Pulmonary artery endothelial cell (primary cell): ENCODE data around the gene ACBD6. TPM values are rescaled to one million over a fixed set of nuclear protein-coding genes. Genes with fewer than 3 reads are reported as not detected.
"Not testable (repeated sequence)": the region's sequence is repeated elsewhere in the genome, so short reads cannot be mapped to it uniquely, and the experiment has no call there.

ENCODE experiments used
- DNase-seq: peaks from one replicate; pipeline ENCODE4 v3.0.0-alpha.2; 2011; ENCODE audit warnings: low read depth, low spot score
- total RNA-seq: library from RNA; depleted of rRNA; stranded (reverse); fragments of >200 nt; gene quantifications from 2 replicates; pipeline ENCODE4 v1.2.3, GENCODE V29; 2014

ACBD6 gene
- total RNA-seq, 1 donor from 2014 or later: 78.5 TPM

DNA sequence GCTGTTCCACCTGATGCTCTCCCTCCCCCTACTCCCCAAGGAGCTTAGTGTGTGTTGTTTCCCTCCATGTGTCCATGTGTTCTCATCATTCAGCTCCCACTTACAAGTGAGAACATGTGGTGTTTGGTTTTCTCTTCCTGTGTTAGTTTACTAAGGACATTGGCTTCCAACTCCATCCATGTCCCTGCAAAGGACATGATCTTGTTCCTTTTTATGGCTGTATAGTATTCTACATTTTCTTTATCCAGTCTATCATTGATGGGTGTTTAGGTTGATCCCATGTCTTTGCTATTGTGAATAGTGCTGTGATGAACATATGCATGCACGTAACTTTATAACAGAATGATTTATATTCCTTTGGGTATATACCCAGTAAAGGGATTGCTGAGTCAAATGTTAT is 81.2 kb downstream of the ACBD6 start:
- DNase-seq: not testable (repeated sequence)

DNA sequence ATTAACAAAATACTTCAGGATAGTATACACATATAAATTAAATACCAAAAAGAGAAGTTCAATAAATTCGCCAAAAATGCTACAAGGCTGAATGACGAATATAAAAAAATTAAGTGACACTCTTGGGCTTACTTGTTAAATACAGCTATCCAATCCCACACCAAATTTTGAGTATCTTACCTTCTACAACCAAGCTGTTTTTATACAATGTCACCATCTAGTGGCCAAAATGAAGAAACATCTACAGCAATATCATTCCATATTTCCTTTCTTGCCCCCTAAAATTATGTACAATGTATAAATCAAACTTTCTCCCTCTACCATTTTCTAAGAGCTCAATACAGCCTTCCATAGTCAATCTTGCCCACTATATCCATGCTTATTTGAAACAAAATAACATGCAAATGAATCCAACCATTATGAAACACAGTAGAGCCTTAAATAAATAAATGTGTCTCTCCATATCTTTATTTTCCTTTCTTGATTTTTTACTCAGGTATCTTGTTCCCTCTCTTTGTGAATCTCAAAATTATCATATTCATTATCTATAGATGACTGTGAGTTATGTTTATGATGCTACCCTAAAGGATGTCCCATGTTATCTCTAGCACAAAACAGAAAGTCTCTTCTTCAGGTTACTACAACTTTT is 86.3 kb downstream of the ACBD6 start:
- peak; percentile 1 for DNase-seq

GRCh38 chr1:180415236-180415848 is 87.0 kb downstream of the ACBD6 start:
- no peak for DNase-seq

- no peak for DNase-seq
Observed at GRCh38 chr1:180412583-180412982, 89.8 kb downstream of the ACBD6 start.

DNA sequence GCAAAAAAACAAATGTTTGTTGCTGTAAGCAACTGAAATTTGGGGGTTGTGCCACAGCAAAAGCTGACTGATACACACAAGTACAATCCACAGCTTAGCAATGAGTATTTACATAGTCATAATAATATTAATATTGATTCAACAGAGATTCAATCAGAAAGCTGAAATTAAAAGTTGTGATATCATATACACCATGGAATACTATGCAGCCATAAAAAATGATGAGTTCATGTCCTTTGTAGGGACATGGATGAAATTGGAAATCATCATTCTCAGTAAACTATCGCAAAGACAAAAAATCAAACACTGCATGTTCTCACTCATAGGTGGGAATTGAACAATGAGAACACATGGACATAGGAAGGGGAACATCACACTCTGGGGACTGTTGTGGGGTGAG is 94.2 kb downstream of the ACBD6 start:
- not testable (repeated sequence) for DNase-seq

DNA sequence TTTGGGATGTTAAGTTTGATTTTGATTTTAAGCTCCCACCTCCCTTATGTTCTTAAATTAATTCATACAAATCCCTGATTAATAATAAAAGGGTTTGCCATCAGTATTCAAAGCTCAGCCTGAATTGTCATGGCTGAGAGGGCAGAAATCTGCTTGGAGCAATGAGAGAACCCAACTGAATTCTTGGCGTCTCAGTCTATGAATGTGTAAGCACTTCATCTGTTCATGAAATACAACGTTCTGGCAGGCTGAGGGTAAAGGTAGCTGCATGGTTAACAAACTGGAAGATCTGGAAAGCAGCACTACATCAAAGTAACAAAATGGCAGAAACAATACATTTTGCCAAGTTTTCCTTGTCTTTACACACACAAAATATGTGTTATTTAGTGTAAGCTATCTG is 95.3 kb downstream of the ACBD6 start:
- no peak for DNase-seq

GRCh38 chr1:180402551-180402950 is 99.8 kb downstream of the ACBD6 start:
- DNase-seq: no peak

- no peak for DNase-seq
Observed at GRCh38 chr1:180402001-180402400, 100.4 kb downstream of the ACBD6 start.

DNA sequence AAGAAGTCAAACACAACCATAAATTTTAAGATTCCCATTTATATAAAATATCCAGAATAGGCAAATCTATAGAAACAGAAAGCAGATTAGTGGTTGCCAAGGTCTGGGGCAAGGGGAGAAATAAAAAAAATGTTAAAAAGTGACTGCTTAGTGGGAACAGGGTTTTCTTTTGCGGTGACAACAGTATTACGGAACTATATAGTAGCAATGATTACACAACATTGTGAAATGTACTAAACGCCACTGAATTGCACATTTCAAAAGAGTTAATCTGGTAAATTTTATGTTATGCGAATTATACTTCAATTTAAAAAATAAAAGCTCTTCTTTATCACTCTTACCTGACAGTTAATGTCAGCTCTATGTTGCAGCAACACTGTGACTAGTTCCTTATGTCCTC is 105.2 kb downstream of the ACBD6 start:
- DNase-seq: no peak

DNA sequence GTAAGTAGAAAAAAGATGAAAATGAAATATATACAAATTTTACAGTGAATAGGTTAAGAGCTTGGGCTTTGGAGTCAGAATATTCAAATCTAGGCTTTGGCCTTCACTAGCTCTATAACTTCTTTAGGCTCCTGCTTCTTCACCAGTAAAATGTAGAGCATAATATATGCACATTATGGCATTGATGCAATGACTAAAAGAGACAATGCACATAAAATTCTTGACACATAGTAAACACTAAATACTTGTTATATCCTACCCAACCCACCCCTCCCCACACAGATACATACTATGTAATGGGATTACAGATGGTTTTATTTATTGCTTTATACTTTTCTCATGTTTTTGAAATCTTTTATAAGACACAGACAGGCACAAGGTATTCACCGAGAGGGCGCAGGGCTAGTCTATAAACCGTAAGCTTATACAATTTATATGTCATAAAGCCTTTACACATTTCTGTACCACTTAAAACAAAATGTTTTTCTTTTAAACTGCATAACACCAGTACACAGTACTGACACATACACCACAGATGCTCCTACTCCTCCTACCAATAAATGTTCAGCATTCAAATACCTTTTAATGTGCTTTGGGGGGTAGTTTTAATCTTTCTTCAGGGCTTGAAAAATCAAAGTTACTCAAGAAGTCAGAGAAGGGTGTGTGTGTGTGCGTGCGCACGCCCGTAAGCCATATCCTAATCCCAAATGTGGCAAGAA is 109.8 kb downstream of the ACBD6 start:
- DNase-seq: no peak

DNA sequence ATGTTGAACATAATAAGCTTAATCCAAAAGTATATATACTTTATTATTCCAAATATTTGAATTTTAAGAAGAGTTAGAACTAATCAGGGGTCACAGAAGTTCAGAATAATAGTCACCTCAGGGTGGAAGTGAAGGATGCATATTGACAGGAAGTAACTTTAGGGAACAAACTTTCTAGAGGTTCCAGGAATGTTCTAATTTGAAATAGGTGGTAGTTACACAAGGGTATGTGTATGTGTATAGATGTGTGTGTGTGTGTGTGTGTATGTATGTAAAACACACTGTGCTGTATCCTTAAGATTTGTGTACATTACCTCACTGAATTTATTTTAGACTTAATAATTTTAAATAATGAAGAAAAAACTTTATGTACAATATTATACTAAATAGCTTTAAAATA is 110.4 kb downstream of the ACBD6 start:
- no peak for DNase-seq

- DNase-seq: no peak
Observed at GRCh38 chr1:180387413-180387812, 115.0 kb downstream of the ACBD6 start.

- DNase-seq: no peak
Observed at GRCh38 chr1:180386745-180387367, 115.5 kb downstream of the ACBD6 start.

DNA sequence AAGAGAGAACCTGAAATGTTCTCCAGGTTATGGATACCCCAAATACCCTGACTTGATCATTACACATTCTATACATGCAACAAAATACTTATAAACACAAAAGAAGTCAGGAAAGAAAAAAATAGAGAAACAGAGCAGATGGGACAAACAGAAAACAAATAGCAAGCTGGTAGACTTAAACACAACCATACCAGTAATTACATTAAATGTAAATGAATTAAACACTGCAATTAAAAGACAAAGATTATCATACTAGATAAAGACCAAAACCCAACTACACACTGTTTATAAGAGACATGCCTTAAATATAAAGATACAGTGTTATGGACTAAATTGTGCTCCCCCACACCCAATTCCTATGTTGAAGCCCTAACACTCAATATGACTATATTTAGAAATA is 117.2 kb downstream of the ACBD6 start:
- DNase-seq: no peak

DNA sequence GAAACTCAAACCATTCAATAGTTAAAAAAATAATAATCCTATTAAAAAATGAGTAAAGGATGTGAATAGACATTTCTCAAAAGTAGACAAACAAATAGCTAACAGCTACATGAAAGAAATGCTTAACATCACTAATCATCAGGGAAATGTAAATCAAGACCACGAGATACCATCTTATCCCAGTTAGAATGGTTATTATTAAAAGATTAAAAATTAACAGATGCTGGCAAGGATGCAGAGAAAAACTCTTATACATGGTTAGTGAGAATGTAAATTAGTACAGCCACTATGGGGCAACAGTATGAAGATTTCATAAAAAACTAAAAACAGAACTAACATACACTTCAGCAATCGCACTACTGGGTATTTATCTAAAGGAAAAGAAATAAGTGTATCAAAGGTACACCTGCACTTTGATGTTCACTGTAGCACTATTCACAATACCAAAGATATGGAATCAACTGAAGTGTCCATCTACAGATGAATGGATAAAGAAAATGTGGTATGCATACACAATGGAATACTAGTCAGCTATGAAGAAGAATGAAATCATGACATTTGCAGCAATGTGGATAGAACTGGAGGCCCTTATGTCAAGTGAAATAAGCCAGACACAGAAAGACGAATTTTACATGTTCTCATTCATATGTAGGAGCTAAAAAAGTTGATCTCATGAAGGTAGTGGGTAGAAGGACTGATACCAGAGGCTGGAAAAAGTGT is 117.9 kb downstream of the ACBD6 start:
- no peak for DNase-seq

- DNase-seq: peak; percentile 44
Observed at GRCh38 chr1:180382326-180383115, 119.9 kb downstream of the ACBD6 start.

DNA sequence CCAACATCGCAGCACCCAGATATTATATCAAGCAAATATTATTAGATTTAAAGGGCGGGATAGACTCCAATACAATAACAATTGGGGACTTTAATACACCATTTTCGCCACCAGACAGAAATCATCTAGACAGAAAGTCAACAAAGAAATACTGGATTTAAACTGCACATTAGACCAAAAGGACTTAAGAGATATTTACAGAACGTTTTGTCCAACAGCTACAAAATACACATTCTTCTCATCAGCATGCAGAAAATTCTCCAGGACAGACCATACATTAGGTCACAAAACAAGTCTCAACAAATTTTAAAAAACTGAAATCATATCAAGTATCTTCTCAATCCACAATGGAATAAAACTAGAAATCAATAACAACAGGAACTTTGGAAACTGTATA is 121.2 kb downstream of the ACBD6 start:
- no peak for DNase-seq

DNA sequence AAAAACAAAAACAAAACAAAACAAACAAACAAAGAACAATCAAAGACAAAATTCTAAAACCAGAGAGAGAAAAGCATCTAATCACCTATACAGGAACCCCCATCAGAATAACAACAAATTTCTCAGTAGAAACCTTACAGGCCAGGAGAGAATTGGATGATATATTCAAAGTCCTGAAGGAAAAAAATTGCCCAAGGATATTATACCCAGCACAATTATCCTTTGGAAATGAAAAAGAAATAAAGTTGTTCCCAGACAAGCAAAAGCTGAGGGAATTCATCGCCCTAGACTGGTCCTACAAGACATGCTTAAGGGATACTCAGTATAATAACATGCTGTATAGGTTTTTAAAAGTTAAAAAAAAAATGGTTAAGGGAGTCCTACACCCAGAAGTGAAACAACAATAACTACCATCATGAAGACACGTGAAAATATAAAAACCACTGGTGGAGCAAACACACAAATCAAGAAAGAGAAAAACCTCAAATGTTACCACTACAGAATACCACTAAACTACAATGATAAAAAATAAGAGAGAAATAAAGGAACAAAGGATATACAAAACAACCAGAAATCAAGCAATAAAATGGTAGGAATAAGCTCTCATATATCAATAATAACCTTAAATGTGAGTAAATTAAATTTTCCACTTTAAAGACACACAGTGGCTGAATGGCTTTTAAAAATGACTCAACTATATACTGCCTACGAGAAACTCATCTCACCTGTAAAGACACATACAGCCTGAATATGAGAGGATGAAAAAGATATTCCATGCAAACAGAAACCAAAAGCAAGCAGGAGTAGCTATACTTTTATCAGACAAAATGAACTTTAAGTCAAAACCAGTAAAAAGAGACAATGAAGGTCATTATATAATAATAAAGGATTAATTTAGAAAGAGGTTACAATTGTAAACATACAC is 121.9 kb downstream of the ACBD6 start:
- no peak for DNase-seq

DNA sequence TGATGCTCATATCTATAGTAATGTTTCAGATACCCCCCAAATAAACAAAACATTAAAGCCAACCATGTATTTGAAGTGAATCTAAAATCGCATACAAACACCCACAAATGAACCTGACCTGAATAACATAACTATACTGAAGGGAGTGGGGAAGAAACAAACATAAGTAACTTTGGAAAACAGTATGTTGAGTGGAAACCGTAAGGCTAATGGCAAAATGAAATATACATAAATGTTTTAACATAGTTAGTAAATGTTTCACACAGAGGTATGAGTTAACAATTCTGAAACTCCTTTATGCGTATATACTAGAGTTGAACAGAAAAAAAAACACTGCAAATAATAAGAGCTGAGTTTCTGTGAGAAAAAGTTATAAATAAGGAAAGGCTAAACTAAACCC is 125.6 kb downstream of the ACBD6 start:
- no peak for DNase-seq

- DNase-seq: no peak
Observed at GRCh38 chr1:180376253-180376652, 126.1 kb downstream of the ACBD6 start.
